NCI-H748 treated with DMSO at 0.1 percent for 48 hours (cell line): Measurements from ENCODE around the gene MRM3.
"Not testable (repeated sequence)": the region's sequence is repeated elsewhere in the genome, so short reads cannot be mapped to it uniquely, and the experiment has no call there.

Experiments used
- DNase-seq: peaks from one replicate; lab custom pipeline; 2025; lab: John Stamatoyannopoulos, UW

Gene MRM3

DNA sequence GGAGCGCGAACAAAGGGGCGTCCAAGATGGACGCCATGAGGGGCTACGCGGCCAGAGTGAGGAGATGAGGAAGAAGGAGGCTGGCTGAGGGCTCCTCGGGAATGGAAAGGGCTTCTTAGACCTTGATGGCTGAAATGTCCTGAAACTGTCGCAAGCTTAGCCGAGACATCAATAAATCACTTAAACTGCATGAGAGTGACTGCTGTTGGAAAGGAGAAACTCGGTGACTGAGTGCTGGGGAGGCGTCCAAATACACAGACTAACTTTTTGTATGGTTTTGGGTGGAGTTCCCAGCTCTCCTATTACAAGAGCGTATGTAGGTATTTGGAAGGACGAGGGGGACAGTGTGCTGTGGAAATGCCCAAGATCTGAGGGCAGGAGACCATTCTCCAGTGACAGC is 28.7 kb upstream of the MRM3 start:
- no peak for DNase-seq

- DNase-seq, result not testable (repeated sequence)
These were observed 26.7 kb upstream of the MRM3 start for GRCh38 chr17:755319-755961.

- DNase-seq, result not testable (repeated sequence)
These were observed 26.1 kb upstream of the MRM3 start for GRCh38 chr17:756010-756567.

GRCh38 chr17:759964-760363 is 22.2 kb upstream of the MRM3 start:
- no peak for DNase-seq

DNA sequence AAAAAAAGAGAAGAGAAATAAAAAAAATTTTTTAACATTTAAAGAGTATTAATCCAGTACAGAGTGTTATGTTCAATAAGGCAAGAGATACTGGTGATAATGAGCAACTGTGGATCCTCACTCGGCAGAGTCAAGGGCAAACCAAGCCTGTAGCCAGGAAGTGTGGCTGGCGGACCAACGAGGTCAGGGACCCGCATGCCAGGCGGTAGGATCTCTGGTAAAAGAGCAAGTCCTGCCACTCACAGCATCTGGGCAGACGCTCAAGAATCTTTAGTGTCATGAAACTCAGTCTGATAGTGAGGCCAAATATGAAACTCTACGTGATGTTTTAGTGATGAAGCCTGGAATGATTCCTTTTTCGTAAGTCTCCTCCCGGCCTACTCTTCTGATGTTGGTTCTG is 21.8 kb upstream of the MRM3 start:
- DNase-seq, result no peak

GRCh38 chr17:767076-767475 is 15.1 kb upstream of the MRM3 start:
- DNase-seq, result no peak

GRCh38 chr17:773016-773415 is 9.1 kb upstream of the MRM3 start:
- no peak for DNase-seq

- no peak for DNase-seq
These were observed 8.5 kb upstream of the MRM3 start for GRCh38 chr17:773467-774312.

GRCh38 chr17:774313-774584 is 7.9 kb upstream of the MRM3 start:
- DNase-seq, result no peak

GRCh38 chr17:778096-778495 is 4.1 kb upstream of the MRM3 start:
- DNase-seq, result no peak

- no peak for DNase-seq
These were observed 2.0 kb downstream of the MRM3 start for GRCh38 chr17:784143-784542.

- DNase-seq, result not testable (repeated sequence)
These were observed 3.7 kb downstream of the MRM3 start for GRCh38 chr17:785901-786300.

- no peak for DNase-seq
These were observed 5.6 kb downstream of the MRM3 start for GRCh38 chr17:787641-788221.

DNA sequence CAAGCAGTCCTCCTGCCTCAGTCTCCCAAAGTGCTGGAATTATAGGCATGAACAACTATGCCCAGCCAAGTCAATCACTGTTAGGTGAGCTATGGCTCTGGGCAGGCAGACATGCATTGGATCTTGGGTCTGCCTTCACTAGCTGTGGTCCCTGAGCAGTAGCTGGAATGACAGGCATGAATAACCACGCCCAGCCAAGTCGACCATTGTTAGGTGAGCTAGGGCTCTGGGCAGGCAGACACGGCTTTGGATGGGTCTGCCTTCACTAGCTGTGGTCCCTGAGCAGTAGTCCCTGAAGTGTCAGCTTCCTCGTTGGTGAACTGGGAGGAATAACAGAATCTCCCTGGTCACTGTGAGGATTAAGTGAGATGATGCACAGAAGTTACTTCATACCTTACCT is 6.4 kb downstream of the MRM3 start:
- no peak for DNase-seq

GRCh38 chr17:789160-789840 is 7.1 kb downstream of the MRM3 start:
- no peak for DNase-seq

- not testable (repeated sequence) for DNase-seq
These were observed 8.0 kb downstream of the MRM3 start for GRCh38 chr17:789931-790873.

DNA sequence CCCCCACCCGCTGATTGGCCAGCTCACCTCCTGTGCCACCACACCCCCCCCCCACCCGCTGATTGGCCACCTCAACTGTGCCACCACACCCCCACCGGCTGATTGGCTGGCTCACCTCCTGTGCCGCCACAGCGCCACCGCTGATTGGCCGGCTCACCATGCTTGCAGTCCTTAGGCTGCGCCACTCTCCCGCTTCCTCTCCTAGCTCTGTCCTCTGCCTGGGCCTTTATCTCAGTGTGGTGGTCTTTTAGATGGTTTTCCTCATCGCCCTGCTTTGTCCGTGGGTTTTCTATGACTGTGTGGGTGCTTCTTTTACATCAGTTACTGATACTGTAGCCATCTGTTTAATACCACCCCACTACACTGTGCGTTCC is 8.7 kb downstream of the MRM3 start:
- not testable (repeated sequence) for DNase-seq

- DNase-seq, result no peak
These were observed 9.7 kb downstream of the MRM3 start for GRCh38 chr17:791829-792228.

DNA sequence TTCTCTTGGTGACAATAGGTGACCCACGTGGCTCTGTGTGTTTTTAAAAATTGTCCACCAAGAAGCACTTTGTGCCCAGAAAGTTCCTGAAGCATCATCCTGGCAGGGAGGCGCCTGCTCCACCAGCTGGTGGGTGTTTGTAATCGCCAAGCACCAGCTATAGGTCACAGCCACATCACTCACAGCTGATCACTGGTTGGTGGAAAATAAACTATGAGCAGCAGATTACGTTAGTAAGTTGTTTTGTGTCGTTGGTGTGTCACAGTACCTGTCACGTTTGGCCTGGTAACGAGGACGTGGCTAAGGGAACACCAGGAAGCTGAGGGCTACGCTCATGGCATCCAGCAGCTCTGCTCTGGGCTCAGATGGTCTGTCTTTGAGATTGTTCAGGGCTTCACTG is 10.1 kb downstream of the MRM3 start:
- no peak for DNase-seq

DNA sequence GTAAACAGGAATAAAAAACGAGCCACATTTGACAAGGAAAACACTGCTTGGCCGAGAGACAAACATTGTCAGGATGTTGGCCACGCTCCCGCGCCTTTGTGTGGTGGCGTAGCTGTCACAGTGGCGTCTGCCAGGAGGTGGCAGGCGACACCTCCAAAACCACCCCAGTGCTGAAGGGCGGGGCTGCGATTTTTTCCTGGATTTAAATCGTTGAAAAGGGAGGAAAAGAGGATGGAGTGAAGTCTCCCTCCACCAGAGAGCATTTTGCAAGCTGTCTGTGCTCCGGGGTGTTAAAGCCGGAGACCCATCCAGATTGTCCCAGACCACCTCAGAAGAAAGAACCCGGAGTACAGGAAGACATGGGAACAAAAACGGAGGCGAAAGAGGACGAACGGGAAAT is 12.7 kb downstream of the MRM3 start:
- DNase-seq, result peak; percentile 40

DNA sequence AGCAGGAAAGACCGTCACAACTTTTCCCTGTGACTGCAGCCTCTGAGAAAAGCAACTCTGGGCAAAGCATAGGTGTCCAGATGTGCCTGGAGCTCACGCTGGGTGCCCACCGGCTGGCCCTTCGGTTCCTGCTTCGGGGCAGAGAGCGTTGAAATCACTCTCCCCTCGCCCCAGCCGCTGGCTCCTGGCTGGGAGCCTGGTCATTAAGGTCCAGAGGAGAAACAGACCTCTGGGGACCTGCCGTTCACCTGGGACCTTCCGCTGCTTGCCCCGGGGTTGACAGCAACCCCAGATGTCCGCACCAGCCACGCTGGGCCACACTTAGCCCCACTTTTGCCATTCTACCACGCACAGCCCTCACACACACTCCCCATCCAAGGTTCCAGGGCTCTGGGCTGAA is 13.1 kb downstream of the MRM3 start:
- no peak for DNase-seq

- DNase-seq, result no peak
These were observed 13.6 kb downstream of the MRM3 start for GRCh38 chr17:795721-796120.
